HFFc6 (cell line): ENCODE measurements around the gene PTPRE. TPM values are rescaled to one million over a fixed set of nuclear protein-coding genes. Genes with fewer than 3 reads are reported as not detected.

Experiments
- DNase-seq: peaks from one replicate; pipeline ENCODE4 v3.0.0-alpha.2; 2018
- H3K27ac Mint-ChIP-seq: 2 replicates; pipeline ENCODE4 v1.8.0; 2020; ENCODE audit warnings: mild to moderate bottlenecking, mixed read lengths
- H3K27me3 Mint-ChIP-seq: 2 replicates; pipeline ENCODE4 v1.8.0; 2021; ENCODE audit warnings: mild to moderate bottlenecking, moderate library complexity, mixed read lengths; ENCODE audit not compliant: insufficient read depth
- H3K36me3 Mint-ChIP-seq: 2 replicates; pipeline ENCODE4 v1.8.0; 2021; ENCODE audit warnings: low read depth, mixed read lengths
- H3K4me1 Mint-ChIP-seq: 2 replicates; pipeline ENCODE4 v1.8.0; 2020; ENCODE audit warnings: low read depth, mixed read lengths
- H3K4me3 Mint-ChIP-seq: 2 replicates; pipeline ENCODE4 v1.8.0; 2020; ENCODE audit warnings: mild to moderate bottlenecking, moderate library complexity, mixed read lengths
- H3K9me3 Mint-ChIP-seq: 2 replicates; pipeline ENCODE4 v1.8.0; 2020; ENCODE audit warnings: mild to moderate bottlenecking, mixed read lengths
- CTCF ChIP-seq: fragments of 200-600 bp; sonication (generic); IDR thresholded peaks from 2 replicates; pipeline ENCODE4 v1.5.0; 2021; ENCODE audit warnings: antibody characterized with exemption, mild to moderate bottlenecking
- total RNA-seq, 6 experiments: library from RNA; stranded (reverse); fragmentation: NEBNext Ultra II Directional; extraction: Animal tissue kit (Norgen Biotek cat#: 25700); gene quantifications; 2 replicates in 1 of 6; 3 replicates in 5 of 6; pipeline ENCODE4 v1.2.3, GENCODE V29; 2021

PTPRE gene
- total RNA-seq, 6 experiments from 2014 or later: 0.14 to 0.37 (median 0.15) TPM; not detected in 3

- Mint-ChIP-seq H3K27ac (no peak overlapping the region), H3K36me3 (no peaks in the 10 kb centered on the region), H3K9me3 (no peaks in the 10 kb centered on the region), H3K4me3 (no peak overlapping the region), H3K4me1 (no peaks in the 10 kb centered on the region), H3K27me3 (peaks cover 10% of the 10 kb centered on the region)
- TF ChIP-seq CTCF: no peak
- DNase-seq: no peak
Observed at GRCh38 chr10:128009372-128010126, 102.6 kb downstream of the PTPRE start.

GRCh38 chr10:128011059-128011979 lies 104.4 kb downstream of the PTPRE start:
- Mint-ChIP-seq H3K4me3 (no peak overlapping the region; the same call in 1 of the 2 replicates), H3K27ac (no peak overlapping the region), H3K27me3 (peaks cover 10% of the 10 kb centered on the region), H3K9me3 (no peaks in the 10 kb centered on the region; the same call in 1 of the 2 replicates), H3K4me1 (no peaks in the 10 kb centered on the region), H3K36me3 (no peaks in the 10 kb centered on the region)
- DNase-seq: peak; percentile 2
- TF ChIP-seq CTCF: peak; percentile 91

GRCh38 chr10:128013626-128014025 lies 106.7 kb downstream of the PTPRE start:
- H3K4me1 Mint-ChIP-seq: no peaks in the 10 kb centered on the region
- H3K27ac Mint-ChIP-seq: no peak overlapping the region
- H3K36me3 Mint-ChIP-seq: no peaks in the 10 kb centered on the region
- H3K4me3 Mint-ChIP-seq: no peak overlapping the region
- DNase-seq: no peak
- TF ChIP-seq CTCF: no peak
- H3K27me3 Mint-ChIP-seq: peaks cover 14% of the 10 kb centered on the region
- H3K9me3 Mint-ChIP-seq: no peaks in the 10 kb centered on the region; the same call in 1 of the 2 replicates

GRCh38 chr10:128014236-128014635 lies 107.3 kb downstream of the PTPRE start:
- no peak for TF ChIP-seq CTCF
- DNase-seq: no peak
- H3K4me3 Mint-ChIP-seq: no peak overlapping the region
- no peaks in the 10 kb centered on the region for H3K4me1 Mint-ChIP-seq
- no peaks in the 10 kb centered on the region for H3K36me3 Mint-ChIP-seq
- no peak overlapping the region for H3K27ac Mint-ChIP-seq
- H3K27me3 Mint-ChIP-seq: peaks cover 17% of the 10 kb centered on the region
- no peaks in the 10 kb centered on the region; the same call in 1 of the 2 replicates for H3K9me3 Mint-ChIP-seq

GRCh38 chr10:128016423-128017060 lies 109.6 kb downstream of the PTPRE start:
- no peak overlapping the region for H3K4me3 Mint-ChIP-seq
- no peak overlapping the region for H3K27ac Mint-ChIP-seq
- no peaks in the 10 kb centered on the region for H3K36me3 Mint-ChIP-seq

More at GRCh38 chr10:128016423-128017060, 109.6 kb downstream of the PTPRE start:
- TF ChIP-seq CTCF: no peak
- no peak for DNase-seq
- H3K9me3 Mint-ChIP-seq: no peaks in the 10 kb centered on the region; the same call in 1 of the 2 replicates
- H3K27me3 Mint-ChIP-seq: peaks cover 17% of the 10 kb centered on the region
- H3K4me1 Mint-ChIP-seq: no peaks in the 10 kb centered on the region
